Progenitor cell of endocrine pancreas (in vitro differentiated cells): Measurements from ENCODE around the gene GLYATL1. TPM values are rescaled to one million over a fixed set of nuclear protein-coding genes. Genes with fewer than 3 reads are reported as not detected.

Experiments used
- DNase-seq: peaks from one replicate; pipeline ENCODE4 v3.0.0; 2021; ENCODE audit warnings: low spot score; ENCODE audit not compliant: unreplicated experiment
- H3K27ac Mint-ChIP-seq: 2 replicates; pipeline ENCODE4 v1.8.0; 2021; ENCODE audit warnings: mild to moderate bottlenecking, moderate library complexity, mixed read lengths
- H3K27me3 Mint-ChIP-seq: 2 replicates; pipeline ENCODE4 v1.8.0; 2021; ENCODE audit warnings: mixed read lengths
- H3K36me3 Mint-ChIP-seq: 2 replicates; pipeline ENCODE4 v1.8.0; 2022; ENCODE audit warnings: mixed read lengths; ENCODE audit not compliant: insufficient read depth
- H3K4me1 Mint-ChIP-seq: 2 replicates; pipeline ENCODE4 v1.8.0; 2021; ENCODE audit warnings: low read depth, mixed read lengths
- H3K4me3 Mint-ChIP-seq: 2 replicates; pipeline ENCODE4 v1.8.0; 2021; ENCODE audit warnings: low read depth, mild to moderate bottlenecking, moderate library complexity, mixed read lengths
- H3K9me3 Mint-ChIP-seq: 2 replicates; pipeline ENCODE4 v1.8.0; 2021; ENCODE audit warnings: low read depth, mixed read lengths
- total RNA-seq: library from RNA; stranded (reverse); gene quantifications from 2 replicates; pipeline ENCODE4 v1.2.1, GENCODE V29; 2021
- TF ChIP-seq, protein P1 (sequence below): fragments of 200-600 bp; sonication (generic); IDR thresholded peaks from one replicate; pipeline ENCODE4 v1.5.0; 2021; ENCODE audit warnings: antibody characterized with exemption, mild to moderate bottlenecking; ENCODE audit not compliant: unreplicated experiment

Gene GLYATL1
- total RNA-seq, 1 donor from 2014 or later = 25.3 TPM

DNA sequence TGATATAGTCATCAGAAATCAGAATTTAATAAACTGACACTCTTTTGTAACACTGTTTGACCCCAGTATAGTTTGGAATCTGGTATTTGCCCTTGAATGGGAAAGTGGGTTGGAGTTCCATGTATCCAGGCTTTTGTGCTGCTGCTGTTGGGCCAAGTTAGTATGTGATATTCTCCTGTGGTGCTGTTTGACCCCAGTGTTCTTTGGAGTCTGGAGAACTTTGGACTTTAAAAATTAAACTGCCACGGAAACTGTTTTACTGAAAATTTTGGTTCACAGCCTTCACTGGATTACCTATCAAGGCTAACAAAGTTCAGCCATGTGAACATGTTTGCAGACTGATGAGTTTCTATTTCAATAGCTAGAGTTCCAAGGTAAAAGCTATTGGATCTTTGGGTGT lies 740 bp downstream of the GLYATL1 start:
- Mint-ChIP-seq H3K9me3 (no peaks in the 10 kb centered on the region), H3K4me3 (no peak overlapping the region), H3K36me3 (peaks cover 7% of the 10 kb centered on the region), H3K4me1 (peaks cover 4% of the 10 kb centered on the region), H3K27ac (no peak overlapping the region), H3K27me3 (no peaks in the 10 kb centered on the region)
- TF ChIP-seq, protein P1, sequence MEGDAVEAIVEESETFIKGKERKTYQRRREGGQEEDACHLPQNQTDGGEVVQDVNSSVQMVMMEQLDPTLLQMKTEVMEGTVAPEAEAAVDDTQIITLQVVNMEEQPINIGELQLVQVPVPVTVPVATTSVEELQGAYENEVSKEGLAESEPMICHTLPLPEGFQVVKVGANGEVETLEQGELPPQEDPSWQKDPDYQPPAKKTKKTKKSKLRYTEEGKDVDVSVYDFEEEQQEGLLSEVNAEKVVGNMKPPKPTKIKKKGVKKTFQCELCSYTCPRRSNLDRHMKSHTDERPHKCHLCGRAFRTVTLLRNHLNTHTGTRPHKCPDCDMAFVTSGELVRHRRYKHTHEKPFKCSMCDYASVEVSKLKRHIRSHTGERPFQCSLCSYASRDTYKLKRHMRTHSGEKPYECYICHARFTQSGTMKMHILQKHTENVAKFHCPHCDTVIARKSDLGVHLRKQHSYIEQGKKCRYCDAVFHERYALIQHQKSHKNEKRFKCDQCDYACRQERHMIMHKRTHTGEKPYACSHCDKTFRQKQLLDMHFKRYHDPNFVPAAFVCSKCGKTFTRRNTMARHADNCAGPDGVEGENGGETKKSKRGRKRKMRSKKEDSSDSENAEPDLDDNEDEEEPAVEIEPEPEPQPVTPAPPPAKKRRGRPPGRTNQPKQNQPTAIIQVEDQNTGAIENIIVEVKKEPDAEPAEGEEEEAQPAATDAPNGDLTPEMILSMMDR = no peak
- no peak for DNase-seq

DNA sequence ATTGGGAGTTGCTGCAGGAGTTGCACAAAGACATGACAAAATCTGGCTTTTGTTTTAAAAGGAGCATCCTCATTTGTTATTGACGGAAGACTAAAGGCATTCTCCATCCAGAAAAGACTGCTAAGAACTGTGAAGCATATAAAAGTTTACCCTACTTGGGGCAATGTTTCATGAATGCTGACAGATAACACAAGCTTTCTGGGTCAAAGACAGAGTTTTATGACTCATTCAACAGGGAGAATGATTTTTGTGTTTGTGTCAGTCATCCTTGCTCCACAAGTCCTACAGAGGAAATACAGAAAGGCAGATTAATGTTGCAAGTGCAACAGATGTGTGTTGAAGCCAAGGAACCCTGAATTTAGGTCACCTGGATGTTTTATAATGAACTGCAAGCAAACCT lies 2.5 kb downstream of the GLYATL1 start:
- H3K9me3 Mint-ChIP-seq = no peaks in the 10 kb centered on the region
- no peak overlapping the region for H3K4me3 Mint-ChIP-seq
- peaks cover 7% of the 10 kb centered on the region for H3K36me3 Mint-ChIP-seq
- H3K4me1 Mint-ChIP-seq = peaks cover 4% of the 10 kb centered on the region
- TF ChIP-seq, protein P1 = no peak
- H3K27me3 Mint-ChIP-seq = no peaks in the 10 kb centered on the region
- no peak for DNase-seq
- H3K27ac Mint-ChIP-seq = no peak overlapping the region

DNA sequence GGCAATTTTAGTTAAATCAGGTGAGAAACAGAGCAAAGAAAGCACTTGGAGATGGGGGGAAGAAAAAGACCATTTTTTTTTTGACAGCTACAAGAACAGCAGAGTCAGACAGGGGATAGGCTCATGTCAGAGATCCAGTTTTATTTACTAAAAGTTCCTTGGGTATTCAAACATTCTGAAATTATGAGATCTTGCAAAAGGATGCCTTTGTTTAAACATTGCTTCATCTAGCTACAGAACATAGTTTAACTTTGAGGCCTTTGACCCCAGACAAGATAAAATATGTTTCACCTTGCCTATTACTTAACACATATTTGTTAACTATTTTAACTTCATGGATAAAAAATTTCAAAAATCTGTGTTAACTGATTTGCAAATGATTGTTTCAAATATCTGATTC lies 6.4 kb downstream of the GLYATL1 start:
- Mint-ChIP-seq H3K4me3 (no peak overlapping the region), H3K27ac (no peak overlapping the region), H3K4me1 (peaks cover 4% of the 10 kb centered on the region), H3K9me3 (no peaks in the 10 kb centered on the region), H3K36me3 (peaks cover 11% of the 10 kb centered on the region), H3K27me3 (no peaks in the 10 kb centered on the region)
- no peak for DNase-seq
- TF ChIP-seq, protein P1 = no peak

DNA sequence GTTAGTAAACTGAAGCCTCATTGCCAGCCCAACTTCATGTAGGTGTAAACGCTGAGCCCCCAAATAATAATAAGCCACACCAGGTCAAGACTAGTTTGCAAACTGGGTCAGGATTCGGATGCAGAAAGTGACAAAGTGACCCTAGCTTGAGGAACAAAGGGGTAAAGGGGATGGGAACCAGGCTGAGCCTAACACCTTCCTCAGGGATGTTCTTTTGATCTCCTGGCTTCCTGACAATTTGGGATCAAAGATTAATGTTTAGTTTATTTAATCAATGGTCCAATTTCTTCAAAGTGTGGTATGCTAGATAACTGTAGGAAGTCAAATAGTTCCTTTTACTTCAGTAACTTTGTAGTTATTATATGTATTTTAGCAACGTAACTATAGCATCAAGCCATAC lies 9.9 kb downstream of the GLYATL1 start:
- TF ChIP-seq, protein P1 = no peak
- no peak overlapping the region for H3K27ac Mint-ChIP-seq
- H3K27me3 Mint-ChIP-seq = no peaks in the 10 kb centered on the region
- DNase-seq = no peak
- peaks cover 10% of the 10 kb centered on the region for H3K36me3 Mint-ChIP-seq
- H3K9me3 Mint-ChIP-seq = no peaks in the 10 kb centered on the region
- no peaks in the 10 kb centered on the region for H3K4me1 Mint-ChIP-seq
- H3K4me3 Mint-ChIP-seq = no peak overlapping the region

DNA sequence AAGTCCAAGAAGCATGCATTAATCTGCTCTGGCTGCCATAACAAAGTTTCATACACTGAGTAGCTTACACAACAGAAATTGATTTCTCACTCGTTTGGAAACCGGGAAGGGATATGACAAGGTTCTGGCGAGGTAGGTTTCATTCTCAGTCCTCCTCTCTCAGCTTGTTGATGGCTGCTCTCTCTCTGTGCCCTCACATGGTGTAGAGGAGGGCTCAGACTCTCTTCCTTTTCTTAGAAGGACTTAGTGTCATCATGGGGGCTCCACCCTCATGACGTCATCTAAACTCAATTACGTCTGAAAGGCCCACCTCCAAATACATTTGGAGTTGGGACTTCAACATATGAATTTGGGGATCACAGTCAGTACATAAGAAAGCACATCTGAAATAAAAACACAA lies 18.6 kb downstream of the GLYATL1 start:
- H3K9me3 Mint-ChIP-seq = no peaks in the 10 kb centered on the region
- no peaks in the 10 kb centered on the region for H3K27me3 Mint-ChIP-seq
- no peak overlapping the region for H3K4me3 Mint-ChIP-seq

More for the DNA sequence above, 18.6 kb downstream of the GLYATL1 start:
- no peak overlapping the region for H3K27ac Mint-ChIP-seq
- DNase-seq = no peak
- H3K4me1 Mint-ChIP-seq = no peaks in the 10 kb centered on the region
- peaks cover 11% of the 10 kb centered on the region for H3K36me3 Mint-ChIP-seq
- TF ChIP-seq, protein P1 = no peak
